Measurements from ENCODE around the gene ALX4.
A peak's percentile ranks its signal among the peaks of the same experiment; 100 is the strongest.

ALX4 gene

DNA sequence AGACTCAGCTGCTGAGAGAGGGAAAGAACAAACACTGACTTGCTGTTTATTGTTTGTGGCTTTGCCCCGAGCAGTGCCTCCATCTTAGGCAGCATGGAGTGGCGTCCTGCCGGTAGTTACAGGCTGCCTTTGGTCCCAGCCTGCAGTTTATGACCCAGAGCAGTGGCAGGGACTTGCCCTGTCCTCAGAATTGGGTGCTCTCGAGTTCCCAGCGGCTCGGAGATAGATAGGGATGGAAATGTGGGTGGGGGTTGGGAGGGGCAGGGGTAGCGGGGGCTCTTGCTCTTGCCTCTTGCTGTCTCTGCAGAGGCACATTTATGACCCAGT, 3.1 kb downstream of the ALX4 start:
- no peak overlapping the region for H3K27ac ChIP-seq (ENCODE audit: low read length)
- no peak overlapping the region for H2AFZ ChIP-seq (ENCODE audit: low read length)
- no peaks in the 10 kb centered on the region for H3K36me3 ChIP-seq (replicated peaks; ENCODE audit: insufficient read depth, low read length)
- no peaks in the 10 kb centered on the region for H4K20me1 ChIP-seq (ENCODE audit: insufficient read depth, low read length)
- H3K79me2 ChIP-seq (ENCODE audit: low read length), result no peaks in the 10 kb centered on the region
- 0 out of 2 replicates have a peak, but pooled peaks cover 4% of the 10 kb centered on the region for H3K4me1 ChIP-seq (ENCODE audit: low read length)
- H3K9me3 ChIP-seq (replicated peaks; ENCODE audit: insufficient read depth, low read length), result no peaks in the 10 kb centered on the region
- TF ChIP-seq EZH2 (optimal IDR thresholded peaks at IDR 0.05; ENCODE audit: low read depth, low read length) (no peak), EZH2phosphoT487 (IDR thresholded peaks at IDR 0.05; ENCODE audit: low read length) (no peak)
- TF ChIP-seq, protein P1, sequence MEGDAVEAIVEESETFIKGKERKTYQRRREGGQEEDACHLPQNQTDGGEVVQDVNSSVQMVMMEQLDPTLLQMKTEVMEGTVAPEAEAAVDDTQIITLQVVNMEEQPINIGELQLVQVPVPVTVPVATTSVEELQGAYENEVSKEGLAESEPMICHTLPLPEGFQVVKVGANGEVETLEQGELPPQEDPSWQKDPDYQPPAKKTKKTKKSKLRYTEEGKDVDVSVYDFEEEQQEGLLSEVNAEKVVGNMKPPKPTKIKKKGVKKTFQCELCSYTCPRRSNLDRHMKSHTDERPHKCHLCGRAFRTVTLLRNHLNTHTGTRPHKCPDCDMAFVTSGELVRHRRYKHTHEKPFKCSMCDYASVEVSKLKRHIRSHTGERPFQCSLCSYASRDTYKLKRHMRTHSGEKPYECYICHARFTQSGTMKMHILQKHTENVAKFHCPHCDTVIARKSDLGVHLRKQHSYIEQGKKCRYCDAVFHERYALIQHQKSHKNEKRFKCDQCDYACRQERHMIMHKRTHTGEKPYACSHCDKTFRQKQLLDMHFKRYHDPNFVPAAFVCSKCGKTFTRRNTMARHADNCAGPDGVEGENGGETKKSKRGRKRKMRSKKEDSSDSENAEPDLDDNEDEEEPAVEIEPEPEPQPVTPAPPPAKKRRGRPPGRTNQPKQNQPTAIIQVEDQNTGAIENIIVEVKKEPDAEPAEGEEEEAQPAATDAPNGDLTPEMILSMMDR (IDR thresholded peaks at IDR 0.05; ENCODE audit: low read length), result no peak
- H3K27me3 ChIP-seq (replicated peaks; ENCODE audit: insufficient read depth, low read length), result peaks cover 75% of the 10 kb centered on the region
- H3K9ac ChIP-seq (ENCODE audit: low read length), result no peak overlapping the region
- no peak overlapping the region for H3K4me2 ChIP-seq (ENCODE audit: low read depth, low read length)
- no peaks in the 10 kb centered on the region for H3K9me2 ChIP-seq (replicated peaks; ENCODE audit: insufficient read depth, low read length)
- H3F3A ChIP-seq (ENCODE audit: insufficient read depth, low read length), result no peaks in the 10 kb centered on the region
- no peak overlapping the region for H3K4me3 ChIP-seq (ENCODE audit: low read length)
- DNase-seq, result no peak

DNA sequence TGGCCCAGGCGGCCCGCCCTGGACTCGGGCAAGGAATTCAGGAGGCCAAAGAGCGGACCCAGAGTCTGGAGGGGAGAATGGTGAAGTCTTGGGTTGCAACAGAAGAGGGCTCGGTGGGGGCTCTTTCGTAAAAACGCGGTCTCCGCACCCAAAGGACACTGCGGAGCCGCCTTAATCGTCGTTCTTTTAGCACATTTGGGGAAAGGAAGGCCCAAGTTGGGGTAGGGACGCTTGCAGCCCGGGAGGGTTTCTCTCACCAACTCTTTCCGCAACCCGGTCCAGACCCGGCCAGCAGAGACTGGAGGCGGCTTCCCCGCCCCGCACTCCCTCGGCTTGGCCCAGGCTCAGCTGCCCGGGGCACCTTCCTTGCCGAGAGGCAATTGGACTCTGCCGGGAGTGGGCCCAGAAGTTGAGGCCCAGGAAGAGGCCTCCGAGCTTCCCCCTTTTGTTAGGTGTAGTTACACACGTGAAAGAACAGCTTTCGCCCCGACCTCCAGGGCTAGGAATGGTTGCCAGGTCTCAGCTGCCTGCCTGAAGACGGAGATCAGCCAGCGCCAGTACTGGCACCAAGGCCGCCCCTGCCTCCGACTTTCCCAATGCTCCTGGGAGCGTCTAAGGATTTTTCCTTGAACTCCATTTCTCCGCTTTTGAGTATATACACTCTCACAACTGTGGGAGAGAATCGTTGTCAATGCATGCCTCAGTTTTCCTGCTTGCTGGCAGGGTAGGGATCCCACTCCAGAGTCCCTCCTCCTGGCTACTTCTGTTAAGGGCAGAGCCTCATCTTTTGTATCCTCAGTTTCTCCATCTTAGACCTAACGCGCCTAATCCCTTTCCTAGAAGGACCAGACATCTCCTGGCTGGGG, 3.7 kb downstream of the ALX4 start:
- Histone ChIP-seq H3K9me3 (replicated peaks; ENCODE audit: insufficient read depth, low read length) (no peaks in the 10 kb centered on the region), H3K79me2 (ENCODE audit: low read length) (no peaks in the 10 kb centered on the region), H3K27me3 (replicated peaks; ENCODE audit: insufficient read depth, low read length) (peaks cover 75% of the 10 kb centered on the region), H2AFZ (ENCODE audit: low read length) (peak overlapping the region; percentile 95), H3K36me3 (replicated peaks; ENCODE audit: insufficient read depth, low read length) (no peaks in the 10 kb centered on the region), H4K20me1 (ENCODE audit: insufficient read depth, low read length) (no peaks in the 10 kb centered on the region), H3K4me2 (ENCODE audit: low read depth, low read length) (peak overlapping the region; percentile 84), H3K27ac (ENCODE audit: low read length) (no peak overlapping the region), H3F3A (ENCODE audit: insufficient read depth, low read length) (no peaks in the 10 kb centered on the region), H3K9ac (ENCODE audit: low read length) (peak overlapping the region; percentile 47; the same call in 1 of the 2 replicates), H3K4me1 (ENCODE audit: low read length) (0 out of 2 replicates have a peak, but pooled peaks cover 4% of the 10 kb centered on the region), H3K9me2 (replicated peaks; ENCODE audit: insufficient read depth, low read length) (no peaks in the 10 kb centered on the region), H3K4me3 (ENCODE audit: low read length) (peak overlapping the region; percentile 78)
- no peak for DNase-seq
- TF ChIP-seq EZH2phosphoT487 (IDR thresholded peaks at IDR 0.05; ENCODE audit: low read length), result no peak
- TF ChIP-seq, protein P1 (IDR thresholded peaks at IDR 0.05; ENCODE audit: low read length), result no peak
- TF ChIP-seq EZH2 (optimal IDR thresholded peaks at IDR 0.05; ENCODE audit: low read depth, low read length), result no peak

DNA sequence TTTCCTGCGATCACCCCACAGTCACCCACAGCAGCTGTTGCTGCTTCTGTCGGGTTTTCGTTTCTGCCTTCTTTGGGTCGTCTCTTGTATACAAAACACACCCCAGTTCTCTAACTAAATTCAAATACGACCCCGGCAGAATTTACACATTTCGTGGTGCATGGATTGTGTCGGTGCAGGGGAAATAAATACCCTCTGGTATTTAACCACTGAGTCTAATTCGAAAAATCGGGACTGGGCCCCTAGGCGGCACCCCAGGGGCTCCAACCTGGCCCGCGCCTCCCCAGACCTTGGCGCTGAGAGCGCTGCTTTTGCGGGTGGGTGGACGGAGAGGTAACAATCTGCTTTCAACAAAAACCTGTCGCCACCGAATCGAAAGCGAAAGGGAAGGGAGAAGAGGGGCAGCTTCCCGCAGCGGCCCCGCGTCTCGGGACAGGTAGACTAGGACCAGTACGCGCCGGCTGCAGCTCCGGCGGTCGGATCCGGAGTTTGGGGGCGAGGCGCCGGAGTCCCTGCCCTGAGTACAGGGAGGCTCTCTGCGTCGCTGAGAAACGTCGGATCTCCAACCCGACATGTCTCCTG, 4.4 kb downstream of the ALX4 start:
- 0 out of 2 replicates have a peak, but pooled peaks cover 4% of the 10 kb centered on the region for H3K4me1 ChIP-seq (ENCODE audit: low read length)
- TF ChIP-seq, protein P1 (IDR thresholded peaks at IDR 0.05; ENCODE audit: low read length), result peak; percentile 10; the same call in 1 of the 2 replicates
- TF ChIP-seq EZH2phosphoT487 (IDR thresholded peaks at IDR 0.05; ENCODE audit: low read length) (no peak; the same call in 1 of the 2 replicates), EZH2 (optimal IDR thresholded peaks at IDR 0.05; ENCODE audit: low read depth, low read length) (no peak)
- peak; percentile 69 for DNase-seq
- peak overlapping the region; percentile 84 for H3K4me2 ChIP-seq (ENCODE audit: low read depth, low read length)
- peak overlapping the region; percentile 78 for H3K4me3 ChIP-seq (ENCODE audit: low read length)
- no peaks in the 10 kb centered on the region for H4K20me1 ChIP-seq (ENCODE audit: insufficient read depth, low read length)
- H3K9me3 ChIP-seq (replicated peaks; ENCODE audit: insufficient read depth, low read length), result no peaks in the 10 kb centered on the region
- H3K79me2 ChIP-seq (ENCODE audit: low read length), result no peaks in the 10 kb centered on the region
- H2AFZ ChIP-seq (ENCODE audit: low read length), result peak overlapping the region; percentile 95
- H3K36me3 ChIP-seq (replicated peaks; ENCODE audit: insufficient read depth, low read length), result no peaks in the 10 kb centered on the region
- H3K27me3 ChIP-seq (replicated peaks; ENCODE audit: insufficient read depth, low read length), result peaks cover 75% of the 10 kb centered on the region
- H3K9ac ChIP-seq (ENCODE audit: low read length), result peak overlapping the region; percentile 47; the same call in 1 of the 2 replicates
- H3K27ac ChIP-seq (ENCODE audit: low read length), result no peak overlapping the region
- no peaks in the 10 kb centered on the region for H3F3A ChIP-seq (ENCODE audit: insufficient read depth, low read length)
- H3K9me2 ChIP-seq (replicated peaks; ENCODE audit: insufficient read depth, low read length), result no peaks in the 10 kb centered on the region

Data from MM.1S (cell line).